GM18505 (cell line): ENCODE results near the gene CACNA2D2.

ENCODE experiments used
- ATAC-seq: cut with Tn5 transposase; IDR thresholded peaks from one replicate; pipeline ENCODE4 v1.9.1; 2021; ENCODE audit not compliant: unreplicated experiment
- POLR2A ChIP-seq: IDR thresholded peaks from 4 replicates; pipeline ENCODE4 v1.6.1; 2011; ENCODE audit warnings: borderline replicate concordance; ENCODE audit not compliant: insufficient read depth, insufficient read length; ENCODE audit errors: extremely low read depth

CACNA2D2 gene

DNA sequence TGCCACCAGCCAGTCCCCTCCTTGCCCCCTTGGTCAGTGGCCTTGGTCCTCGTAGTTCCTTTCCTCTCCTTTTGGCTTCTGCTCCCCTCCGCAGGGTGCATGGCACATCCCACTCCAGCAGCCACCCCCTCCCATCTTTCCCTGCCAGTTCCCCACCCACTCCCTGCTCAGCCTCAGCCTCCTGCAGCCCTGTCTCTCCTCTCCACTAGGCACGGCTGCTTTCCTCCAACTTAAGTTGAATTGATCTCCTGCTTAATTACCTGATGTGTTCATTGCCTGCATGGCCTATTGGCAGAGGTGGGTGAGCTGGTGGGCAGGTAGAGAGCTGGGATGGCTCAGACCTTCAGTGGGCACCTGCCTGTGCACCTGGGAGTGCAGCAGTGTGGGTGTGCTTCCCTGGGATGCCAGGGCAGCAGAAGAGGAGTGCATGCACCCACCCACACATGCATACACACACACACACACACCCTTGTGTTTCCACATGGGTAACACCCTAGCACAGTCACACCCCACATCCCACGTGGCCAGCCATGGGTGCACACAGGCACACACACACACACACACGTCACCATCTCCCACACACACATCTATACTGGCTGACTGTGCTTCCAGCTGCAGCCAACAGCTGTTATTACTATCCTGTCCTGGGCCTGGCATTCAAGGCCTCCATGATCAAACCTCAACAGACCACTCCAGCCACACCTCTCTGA lies 33.2 kb upstream of the CACNA2D2 start:
- ATAC-seq: no peak

GRCh38 chr3:50534681-50535330 lies 31.4 kb upstream of the CACNA2D2 start:
- no peak for ATAC-seq

More for the DNA sequence above, 33.2 kb upstream of the CACNA2D2 start:
- no peak for TF ChIP-seq POLR2A

GRCh38 chr3:50533807-50534461 lies 30.5 kb upstream of the CACNA2D2 start:
- TF ChIP-seq POLR2A: no peak
- ATAC-seq: no peak

More at GRCh38 chr3:50534681-50535330, 31.4 kb upstream of the CACNA2D2 start:
- TF ChIP-seq POLR2A: no peak

DNA sequence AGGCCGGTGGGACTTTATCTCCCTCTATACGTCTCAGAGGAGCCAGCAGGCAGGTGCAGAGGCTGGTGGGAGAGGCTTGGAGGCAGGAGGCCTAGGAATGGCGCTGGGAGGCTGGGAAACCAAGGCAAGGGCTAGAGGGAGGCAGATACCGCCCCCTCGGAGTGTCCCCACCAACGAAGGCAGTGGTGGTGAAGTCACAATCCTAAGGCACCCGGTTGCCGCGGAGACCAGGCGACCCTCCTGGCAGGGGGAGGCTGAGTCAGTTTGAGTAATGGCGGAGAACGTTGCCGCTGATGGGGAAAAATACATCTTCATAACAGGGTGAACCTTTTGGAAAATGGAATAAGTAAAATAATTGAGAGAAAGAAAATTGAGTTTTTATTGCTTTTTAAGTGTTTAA lies 29.9 kb upstream of the CACNA2D2 start:
- no peak for TF ChIP-seq POLR2A
- no peak for ATAC-seq

DNA sequence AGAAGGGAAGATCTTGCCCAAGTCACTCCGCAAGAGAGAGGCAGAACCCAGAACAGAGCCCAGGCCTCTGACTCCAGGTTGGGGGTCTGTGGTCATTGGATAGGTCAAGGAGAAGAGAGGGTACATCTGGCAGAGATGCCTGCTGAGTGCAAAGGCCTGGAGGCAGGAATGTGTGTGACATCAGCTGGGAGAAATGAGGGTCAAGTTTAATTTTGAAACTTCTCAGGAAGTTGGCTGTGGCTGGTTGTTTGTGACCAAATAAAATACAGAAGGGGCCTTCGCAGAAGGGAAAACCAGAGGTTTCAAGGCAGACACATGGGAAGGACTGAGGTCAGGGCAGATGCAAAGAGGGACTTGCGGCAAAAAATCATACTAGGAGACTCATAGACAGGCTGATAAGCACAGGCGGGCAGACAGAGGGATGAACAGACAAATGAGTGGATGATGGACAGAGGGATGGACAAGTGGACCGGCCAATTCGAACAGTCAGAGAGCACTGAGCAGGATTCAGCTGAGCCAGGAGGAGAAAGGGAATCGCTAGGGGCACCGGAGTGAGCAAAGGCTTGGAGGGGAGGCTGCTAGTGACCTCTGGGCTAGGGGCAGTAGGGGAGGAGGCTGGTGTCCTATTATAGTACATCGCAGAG lies 28.8 kb upstream of the CACNA2D2 start:
- no peak for TF ChIP-seq POLR2A
- no peak for ATAC-seq

DNA sequence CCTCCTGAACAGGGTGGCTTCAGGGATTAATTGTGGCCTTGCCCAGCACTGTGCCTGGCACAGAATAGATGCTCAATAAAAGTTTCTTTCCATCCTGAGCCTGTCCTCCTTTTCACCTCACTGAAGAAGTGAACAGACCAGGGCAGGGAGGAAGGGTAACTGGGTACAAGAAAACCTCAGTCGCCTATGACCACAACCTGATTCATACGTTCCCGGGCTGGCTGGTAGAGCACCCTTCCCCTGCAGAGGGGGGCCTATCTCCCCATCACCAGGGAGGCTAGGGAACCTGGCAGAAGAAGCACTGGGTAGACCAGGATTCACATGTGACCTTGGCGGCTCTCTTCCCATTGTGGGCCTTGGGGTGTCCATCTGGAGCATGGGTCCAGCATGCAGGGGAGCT lies 27.8 kb upstream of the CACNA2D2 start:
- no peak for TF ChIP-seq POLR2A
- ATAC-seq: no peak

- ATAC-seq: no peak
- TF ChIP-seq POLR2A: no peak
These were observed 26.9 kb upstream of the CACNA2D2 start for GRCh38 chr3:50530001-50530970.

GRCh38 chr3:50525987-50526386 lies 22.6 kb upstream of the CACNA2D2 start:
- ATAC-seq: no peak

GRCh38 chr3:50525191-50525910 lies 21.9 kb upstream of the CACNA2D2 start:
- TF ChIP-seq POLR2A: no peak
- ATAC-seq: no peak

More at GRCh38 chr3:50525987-50526386, 22.6 kb upstream of the CACNA2D2 start:
- no peak for TF ChIP-seq POLR2A

GRCh38 chr3:50524746-50525145 lies 21.3 kb upstream of the CACNA2D2 start:
- TF ChIP-seq POLR2A: no peak
- no peak for ATAC-seq

- no peak for TF ChIP-seq POLR2A
- ATAC-seq: no peak
These were observed 19.9 kb upstream of the CACNA2D2 start for GRCh38 chr3:50523279-50523811.
